ENCODE data around the gene ZNF598.

DNA sequence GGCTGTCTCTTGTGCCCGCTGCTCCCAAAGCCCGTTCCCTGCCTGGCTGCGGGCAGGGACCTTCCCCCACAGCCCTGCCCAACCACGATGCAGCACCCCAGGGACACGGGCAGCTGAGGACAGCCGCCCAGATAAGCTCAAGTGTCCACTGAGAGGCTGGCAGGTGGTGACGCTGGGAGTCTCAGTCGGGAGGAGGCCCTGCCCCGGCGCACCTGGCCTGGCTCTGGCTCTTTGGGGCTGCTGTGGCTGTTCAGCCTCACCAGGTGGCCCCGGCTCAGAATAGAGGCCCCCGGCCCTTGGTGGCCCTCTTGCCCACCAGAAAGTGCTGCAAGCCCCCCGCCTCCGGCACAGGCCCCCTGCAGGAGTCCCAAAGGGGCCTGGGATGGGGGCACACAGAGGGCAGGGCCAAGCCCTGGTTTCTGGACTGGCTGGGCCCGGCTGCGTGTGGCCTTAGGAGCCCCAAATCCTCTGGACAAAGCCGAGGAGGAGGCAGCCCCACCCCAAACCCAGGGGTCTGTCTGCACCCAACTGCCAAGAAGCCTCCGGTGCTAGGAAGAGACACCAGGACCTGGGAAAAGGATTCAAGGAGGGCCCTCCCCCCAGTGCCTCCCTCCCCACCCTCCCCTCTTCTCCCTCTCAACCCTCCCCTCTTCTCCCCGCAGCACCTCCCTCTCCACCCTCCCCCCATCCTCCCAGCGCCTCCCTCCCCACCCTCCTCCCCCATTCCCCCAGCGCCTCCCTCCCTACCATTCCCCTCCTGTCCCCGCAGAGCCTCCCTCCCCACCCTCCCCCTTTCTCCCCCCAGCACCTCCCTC, 32.8 kb upstream of the ZNF598 start:
- TF ChIP-seq, protein P1, sequence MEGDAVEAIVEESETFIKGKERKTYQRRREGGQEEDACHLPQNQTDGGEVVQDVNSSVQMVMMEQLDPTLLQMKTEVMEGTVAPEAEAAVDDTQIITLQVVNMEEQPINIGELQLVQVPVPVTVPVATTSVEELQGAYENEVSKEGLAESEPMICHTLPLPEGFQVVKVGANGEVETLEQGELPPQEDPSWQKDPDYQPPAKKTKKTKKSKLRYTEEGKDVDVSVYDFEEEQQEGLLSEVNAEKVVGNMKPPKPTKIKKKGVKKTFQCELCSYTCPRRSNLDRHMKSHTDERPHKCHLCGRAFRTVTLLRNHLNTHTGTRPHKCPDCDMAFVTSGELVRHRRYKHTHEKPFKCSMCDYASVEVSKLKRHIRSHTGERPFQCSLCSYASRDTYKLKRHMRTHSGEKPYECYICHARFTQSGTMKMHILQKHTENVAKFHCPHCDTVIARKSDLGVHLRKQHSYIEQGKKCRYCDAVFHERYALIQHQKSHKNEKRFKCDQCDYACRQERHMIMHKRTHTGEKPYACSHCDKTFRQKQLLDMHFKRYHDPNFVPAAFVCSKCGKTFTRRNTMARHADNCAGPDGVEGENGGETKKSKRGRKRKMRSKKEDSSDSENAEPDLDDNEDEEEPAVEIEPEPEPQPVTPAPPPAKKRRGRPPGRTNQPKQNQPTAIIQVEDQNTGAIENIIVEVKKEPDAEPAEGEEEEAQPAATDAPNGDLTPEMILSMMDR (conservative IDR thresholded peaks at IDR 0.05; ENCODE audit: low read depth, low read length): no peak
- no peak for TF ChIP-seq EZH2 (IDR thresholded peaks at IDR 0.05; ENCODE audit: borderline replicate concordance, low read depth, low read length, poor library complexity, severe bottlenecking)
